Effector memory CD8-positive, alpha-beta T cell (primary cell): ENCODE measurements around the gene FLCN.
A peak's percentile ranks its signal among the peaks of the same experiment; 100 is the strongest.

Experiments
- ATAC-seq: fragments of 150-1000 bp; cut with Tn5 transposase; replicated peaks from 2 replicates; pipeline ENCODE4 v1.10.0; 2021; ENCODE audit warnings: mild to moderate bottlenecking, moderate library complexity
- DNase-seq, 3 experiments: peaks; one replicate each; pipeline ENCODE4 v3.0.0; 2021
- H3K27ac Mint-ChIP-seq, 2 donors: one replicate each; pipeline ENCODE4 v1.8.0; 2022; ENCODE audit warnings: mild to moderate bottlenecking in 2 of 2, mixed read lengths in 2 of 2, moderate library complexity in 2 of 2
- H3K27me3 Mint-ChIP-seq, 2 donors: one replicate each; pipeline ENCODE4 v1.8.0; 2022; ENCODE audit warnings: mixed read lengths in 2 of 2
- H3K36me3 Mint-ChIP-seq: one replicate; pipeline ENCODE4 v1.8.0; 2022; ENCODE audit warnings: mild to moderate bottlenecking, moderate library complexity, mixed read lengths; ENCODE audit not compliant: insufficient read depth
- H3K4me1 Mint-ChIP-seq, 2 donors: one replicate each; pipeline ENCODE4 v1.8.0; 2022; ENCODE audit warnings: low read depth in 2 of 2, mixed read lengths in 2 of 2
- H3K4me3 Mint-ChIP-seq, 2 donors: one replicate each; pipeline ENCODE4 v1.8.0; 2022; ENCODE audit warnings: mild to moderate bottlenecking in 2 of 2, mixed read lengths in 2 of 2, moderate library complexity in 2 of 2
- H3K9me3 Mint-ChIP-seq, 2 donors: one replicate each; pipeline ENCODE4 v1.8.0; 2022; ENCODE audit warnings: mixed read lengths in 2 of 2

Gene FLCN

DNA sequence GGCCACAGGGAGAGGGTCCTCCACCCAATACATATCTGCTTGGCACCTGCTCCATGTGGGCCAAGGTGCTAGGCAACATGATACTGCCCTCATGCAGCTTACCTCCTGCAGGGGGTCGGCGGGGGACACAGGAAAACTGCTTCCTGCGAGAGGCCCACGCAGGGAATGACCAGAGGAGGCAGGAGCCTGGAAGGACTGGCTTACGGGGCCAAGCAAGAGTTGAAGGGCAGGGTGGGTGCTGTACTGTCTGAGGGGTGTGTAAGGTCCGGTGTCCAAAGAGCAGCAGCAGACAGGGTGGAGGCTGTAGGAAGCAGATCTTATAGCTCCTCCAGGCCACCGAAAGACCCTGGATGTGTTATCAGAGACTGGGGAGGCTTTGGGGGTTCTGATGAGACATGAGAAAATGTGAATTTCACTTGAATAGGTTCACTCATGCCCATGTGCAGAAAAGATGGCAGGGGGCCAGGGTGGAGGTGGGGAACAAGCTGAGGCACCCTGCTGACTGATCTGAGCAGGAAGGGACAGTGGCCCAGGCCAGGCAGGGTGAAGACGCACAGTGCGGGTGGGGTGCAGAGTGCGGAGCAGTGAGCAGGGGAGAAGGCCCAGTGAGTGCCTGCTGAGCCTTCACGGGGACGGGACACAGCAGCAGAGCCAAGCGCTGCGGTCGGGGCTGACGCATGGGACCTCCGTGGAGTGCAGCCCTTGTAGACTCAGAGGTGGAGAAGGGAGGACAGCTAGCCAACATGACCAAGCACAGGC, 8.3 kb downstream of the FLCN start:
- Mint-ChIP-seq H3K27ac (peak overlapping the region in 1 of 2 donors; percentile 71), H3K4me1 (peaks cover 3 to 15% of the 10 kb centered on the region in 2 donors), H3K36me3 (peaks cover 57% of the 10 kb centered on the region), H3K27me3 (no peaks in the 10 kb centered on the region), H3K4me3 (no peak overlapping the region), H3K9me3 (no peaks in the 10 kb centered on the region)
- no peak for DNase-seq
- no peak for ATAC-seq

DNA sequence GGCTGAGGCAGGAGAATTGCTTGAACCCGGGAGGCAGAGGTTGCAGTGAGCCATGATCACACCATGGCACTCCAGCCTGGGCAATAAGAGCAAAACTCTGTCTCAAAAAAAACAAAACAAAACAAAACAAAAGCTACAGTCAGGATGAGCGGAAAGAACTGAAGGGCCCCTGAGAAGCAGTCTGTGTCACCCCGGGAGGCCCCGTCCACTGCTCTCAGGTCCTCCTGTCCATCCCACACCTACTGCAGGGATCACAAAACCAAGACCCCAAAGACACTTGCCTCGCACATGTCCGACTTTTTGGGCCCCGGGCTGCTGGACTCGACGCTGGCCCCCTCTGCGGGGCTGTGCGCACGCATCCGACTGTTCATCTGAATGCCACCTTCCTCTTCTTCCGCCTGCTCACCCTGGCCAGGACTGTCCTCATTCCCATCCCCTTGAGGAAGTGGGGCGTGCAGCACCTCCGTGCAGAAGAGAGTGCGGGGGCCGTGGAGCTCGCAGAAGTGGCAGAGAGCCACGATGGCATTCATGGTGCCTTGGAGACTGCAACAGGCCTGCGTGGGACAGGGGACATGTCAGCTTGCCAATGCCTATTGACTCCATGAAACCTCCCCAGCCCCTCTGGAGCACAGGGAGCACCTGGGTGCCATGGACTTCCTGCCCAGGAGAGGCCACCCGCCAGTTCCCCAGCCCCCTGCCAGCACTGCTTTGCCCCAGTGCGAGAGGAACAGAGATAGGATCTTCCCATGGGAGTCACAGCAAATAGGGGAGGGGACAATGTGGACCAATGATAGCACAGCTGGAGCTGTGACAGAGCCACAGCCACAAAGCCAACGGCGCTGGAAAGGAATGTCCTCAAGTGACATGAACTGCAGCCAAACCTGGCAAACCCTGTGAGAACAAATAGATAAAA, 9.1 kb downstream of the FLCN start:
- DNase-seq (no peak), ATAC-seq (no peak)
- Mint-ChIP-seq H3K36me3 (peaks cover 64% of the 10 kb centered on the region), H3K4me1 (peaks cover 3 to 15% of the 10 kb centered on the region in 2 donors), H3K4me3 (no peak overlapping the region), H3K9me3 (no peaks in the 10 kb centered on the region), H3K27me3 (no peaks in the 10 kb centered on the region), H3K27ac (no peak overlapping the region)

DNA sequence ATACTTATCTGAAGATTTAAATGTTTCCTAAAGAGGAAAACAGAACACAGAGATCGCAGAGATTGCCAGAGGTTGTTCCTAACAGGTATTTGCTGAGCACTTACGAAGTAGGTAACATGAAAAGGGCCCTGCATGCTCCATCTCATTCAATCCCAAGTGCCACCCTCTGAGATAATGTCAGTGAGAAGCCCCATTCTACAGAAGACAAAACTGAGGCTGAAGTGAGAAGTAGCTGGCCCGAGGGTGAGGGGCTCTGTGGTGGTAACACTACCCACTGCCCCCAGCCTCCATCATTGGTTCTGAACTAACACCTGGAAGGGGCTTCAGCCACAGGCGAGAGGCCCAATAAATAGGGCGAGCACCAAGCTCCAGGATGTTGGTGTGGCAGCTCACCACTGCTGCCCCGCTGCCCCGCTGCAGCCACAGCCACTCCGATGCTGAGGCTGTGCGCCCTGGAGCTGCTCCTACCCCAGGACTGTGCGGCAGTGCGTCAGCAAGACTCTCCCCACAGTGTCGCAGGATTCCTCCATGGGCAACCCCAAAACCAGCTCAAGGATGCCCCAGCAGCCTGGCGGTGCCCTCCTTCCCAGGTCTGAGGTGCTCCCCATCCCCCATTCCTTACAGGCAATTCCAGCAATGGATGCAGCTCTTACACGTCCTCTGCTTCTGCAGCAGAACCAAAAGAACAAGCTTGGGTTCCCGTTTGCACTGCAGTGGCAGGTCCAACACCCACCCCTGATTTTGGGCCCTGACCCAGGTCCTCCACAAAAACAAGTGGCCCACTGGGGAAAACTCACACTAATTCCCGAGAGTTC, 10.3 kb downstream of the FLCN start:
- DNase-seq, result no peak
- peaks cover 65% of the 10 kb centered on the region for H3K36me3 Mint-ChIP-seq
- no peak overlapping the region for H3K27ac Mint-ChIP-seq
- no peaks in the 10 kb centered on the region for H3K27me3 Mint-ChIP-seq
- no peak for ATAC-seq
- peaks cover 3 to 5% of the 10 kb centered on the region in 2 donors for H3K4me1 Mint-ChIP-seq
- H3K9me3 Mint-ChIP-seq, result no peaks in the 10 kb centered on the region
- H3K4me3 Mint-ChIP-seq, result no peak overlapping the region

DNA sequence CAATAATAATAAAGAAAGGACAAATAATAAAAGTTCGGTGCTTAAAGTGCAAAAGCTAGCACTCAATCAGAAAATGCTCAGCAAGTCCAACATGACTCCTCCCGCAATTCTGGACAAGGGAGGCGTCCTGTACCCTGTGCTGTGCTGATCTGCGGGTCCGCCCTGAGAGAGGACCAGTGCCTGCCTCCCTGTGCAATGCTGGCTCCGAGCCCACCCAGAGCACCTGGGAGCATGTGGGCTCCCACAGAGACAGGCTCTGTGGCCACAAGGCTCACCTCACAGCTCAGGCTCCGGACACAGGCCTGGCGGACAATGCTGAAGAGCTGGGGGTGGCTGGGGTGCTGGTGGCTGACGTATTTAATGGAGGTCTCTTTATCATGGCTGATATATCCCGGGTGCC, 11.1 kb downstream of the FLCN start:
- ATAC-seq, result no peak
- no peak for DNase-seq
- H3K27ac Mint-ChIP-seq, result no peak overlapping the region
- H3K36me3 Mint-ChIP-seq, result peaks cover 69% of the 10 kb centered on the region
- no peaks in the 10 kb centered on the region for H3K9me3 Mint-ChIP-seq
- no peaks in the 10 kb centered on the region for H3K27me3 Mint-ChIP-seq
- peaks cover 3 to 4% of the 10 kb centered on the region in 2 donors for H3K4me1 Mint-ChIP-seq
- no peak overlapping the region for H3K4me3 Mint-ChIP-seq

DNA sequence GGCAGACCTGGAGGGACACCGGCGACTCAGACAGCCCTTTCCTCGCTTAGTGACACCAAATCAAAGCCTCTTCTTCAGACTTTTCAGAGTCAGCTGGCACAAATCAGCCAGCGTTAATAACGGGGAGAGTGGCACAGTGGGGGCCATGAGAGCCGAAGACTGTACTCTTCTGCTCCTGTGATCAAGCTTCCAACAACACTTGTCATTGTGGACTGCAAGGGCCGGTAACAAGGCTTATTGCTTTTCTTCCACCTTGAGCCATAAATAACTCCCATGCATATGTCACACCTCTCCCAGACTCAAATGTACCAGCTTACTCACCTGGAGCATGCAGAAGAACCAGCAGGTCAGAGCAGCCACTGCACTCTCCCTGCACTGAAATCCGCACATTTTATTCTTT, 12.8 kb downstream of the FLCN start:
- Mint-ChIP-seq H3K36me3 (peaks cover 68% of the 10 kb centered on the region), H3K27me3 (no peaks in the 10 kb centered on the region), H3K27ac (no peak overlapping the region), H3K4me1 (peaks cover 3 to 4% of the 10 kb centered on the region in 2 donors), H3K4me3 (no peak overlapping the region), H3K9me3 (no peaks in the 10 kb centered on the region)
- ATAC-seq (no peak), DNase-seq (no peak)

DNA sequence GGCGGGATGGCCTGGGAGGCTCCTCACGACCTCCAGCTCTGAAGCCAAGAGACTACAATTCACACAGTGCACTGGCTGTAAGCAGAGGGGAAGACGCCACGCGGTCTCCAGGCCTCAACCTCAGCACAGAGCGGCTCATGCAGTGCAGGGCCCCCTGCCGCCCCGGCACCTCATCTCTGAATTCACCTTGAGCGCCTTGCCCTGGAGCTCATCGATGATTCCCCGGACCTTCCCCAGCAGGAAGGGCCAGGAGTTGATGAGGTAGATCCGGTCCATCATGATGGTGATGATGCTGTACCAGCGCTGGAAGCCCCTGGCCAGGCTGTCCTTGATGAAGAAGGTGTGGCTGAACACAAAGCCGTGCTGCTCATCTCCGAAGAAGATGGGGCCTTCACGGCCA, 13.2 kb downstream of the FLCN start:
- DNase-seq, result no peak
- Mint-ChIP-seq H3K4me3 (no peak overlapping the region), H3K9me3 (no peaks in the 10 kb centered on the region), H3K27me3 (no peaks in the 10 kb centered on the region), H3K27ac (peak overlapping the region in 1 of 2 donors; percentile 20), H3K4me1 (peaks cover 2% of the 10 kb centered on the region in 2 donors), H3K36me3 (peaks cover 67% of the 10 kb centered on the region)
- no peak for ATAC-seq

DNA sequence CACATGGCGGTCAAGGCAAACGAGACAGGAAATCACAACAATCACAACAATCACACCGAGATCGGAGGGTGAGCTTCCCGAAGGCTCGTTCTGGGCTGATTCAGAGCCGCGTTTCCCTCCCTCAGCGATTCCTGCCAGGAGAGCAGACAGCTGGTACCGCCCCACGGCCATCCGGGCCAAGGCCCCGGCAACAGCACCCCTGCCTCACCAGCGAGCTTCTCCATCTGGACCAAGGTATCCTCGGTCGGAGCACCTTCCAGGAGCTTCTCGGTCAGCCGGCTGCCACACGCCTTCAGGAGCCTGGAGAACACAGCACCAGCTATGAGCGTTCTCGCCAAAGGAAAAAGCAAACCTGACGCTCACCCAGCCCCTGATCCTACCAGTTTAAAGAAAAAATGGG, 15.6 kb downstream of the FLCN start:
- ATAC-seq (no peak), DNase-seq (no peak)
- Mint-ChIP-seq H3K27me3 (no peaks in the 10 kb centered on the region), H3K27ac (no peak overlapping the region), H3K4me1 (no peaks in the 10 kb centered on the region), H3K36me3 (peaks cover 72% of the 10 kb centered on the region), H3K9me3 (no peaks in the 10 kb centered on the region), H3K4me3 (no peak overlapping the region)

DNA sequence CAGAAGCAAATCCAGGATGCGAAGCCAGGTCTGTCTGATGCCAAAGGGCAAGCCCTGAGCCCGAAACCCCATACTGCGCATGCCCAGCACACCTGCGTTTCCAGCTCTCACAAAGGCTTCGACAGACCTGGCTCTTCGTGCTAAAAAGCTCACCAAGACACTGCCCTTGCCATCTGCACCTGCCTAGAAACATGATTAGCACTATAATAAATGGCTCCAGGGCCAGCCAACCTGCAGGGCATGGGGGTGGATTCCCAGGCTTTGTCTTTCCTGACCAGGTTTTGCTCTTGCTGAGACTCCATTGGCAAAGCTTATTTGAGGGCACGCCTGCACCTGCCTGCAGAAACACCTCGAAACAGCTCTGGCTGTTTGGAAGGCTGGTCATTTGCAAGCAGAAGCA, 16.4 kb downstream of the FLCN start:
- ATAC-seq (no peak), DNase-seq (no peak)
- no peak overlapping the region for H3K4me3 Mint-ChIP-seq
- H3K27me3 Mint-ChIP-seq, result no peaks in the 10 kb centered on the region
- peak overlapping the region in 1 of 2 donors; percentile 41 for H3K27ac Mint-ChIP-seq
- H3K4me1 Mint-ChIP-seq, result no peaks in the 10 kb centered on the region
- peaks cover 72% of the 10 kb centered on the region for H3K36me3 Mint-ChIP-seq
- H3K9me3 Mint-ChIP-seq, result no peaks in the 10 kb centered on the region

DNA sequence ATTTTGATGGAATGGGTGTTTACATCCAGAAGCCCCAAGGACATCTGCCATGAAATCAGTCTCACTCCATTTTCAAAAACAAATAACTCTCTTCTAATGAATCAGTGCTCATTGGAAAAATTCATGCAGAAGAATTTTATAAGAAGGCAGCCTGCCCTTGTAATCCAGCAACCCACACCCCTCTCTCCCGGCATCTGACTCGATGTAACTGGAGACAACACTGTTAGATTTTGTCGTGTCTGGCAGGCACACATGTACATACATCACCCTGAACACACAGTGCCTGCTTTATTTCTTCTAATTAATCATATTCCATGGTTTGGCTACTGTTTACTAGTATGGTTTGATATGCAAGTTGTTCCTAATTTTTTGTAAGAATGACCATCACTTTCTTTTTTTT, 19.0 kb downstream of the FLCN start:
- H3K4me3 Mint-ChIP-seq, result no peak overlapping the region
- no peak overlapping the region for H3K27ac Mint-ChIP-seq
- DNase-seq, result no peak
- H3K4me1 Mint-ChIP-seq, result no peaks in the 10 kb centered on the region
- no peaks in the 10 kb centered on the region for H3K9me3 Mint-ChIP-seq
- H3K36me3 Mint-ChIP-seq, result peaks cover 65% of the 10 kb centered on the region
- no peak for ATAC-seq
- no peaks in the 10 kb centered on the region for H3K27me3 Mint-ChIP-seq

DNA sequence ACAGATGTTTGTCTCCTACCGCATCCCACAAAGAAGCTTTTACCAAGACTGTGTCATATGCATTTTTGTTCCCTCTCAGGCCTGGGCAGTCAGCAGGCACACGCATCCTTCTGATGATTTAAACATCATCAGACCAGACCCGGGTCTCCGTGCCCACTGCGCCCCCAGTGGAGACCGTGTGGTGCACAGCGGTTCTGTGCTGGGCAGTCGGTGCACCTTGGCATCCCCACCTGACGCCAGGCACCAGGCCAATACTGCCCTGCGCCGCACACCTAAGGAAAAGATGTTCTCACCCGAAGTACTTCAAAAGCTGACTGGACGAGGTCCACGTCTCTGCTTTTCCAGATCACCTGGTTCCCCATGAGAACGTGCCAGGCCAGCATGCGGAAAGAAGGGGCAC, 20.2 kb downstream of the FLCN start:
- no peaks in the 10 kb centered on the region for H3K9me3 Mint-ChIP-seq
- H3K27me3 Mint-ChIP-seq, result no peaks in the 10 kb centered on the region
- H3K4me3 Mint-ChIP-seq, result no peak overlapping the region
- H3K27ac Mint-ChIP-seq, result no peak overlapping the region
- no peaks in the 10 kb centered on the region for H3K4me1 Mint-ChIP-seq
- no peak for DNase-seq
- peaks cover 62% of the 10 kb centered on the region for H3K36me3 Mint-ChIP-seq
- ATAC-seq, result no peak

DNA sequence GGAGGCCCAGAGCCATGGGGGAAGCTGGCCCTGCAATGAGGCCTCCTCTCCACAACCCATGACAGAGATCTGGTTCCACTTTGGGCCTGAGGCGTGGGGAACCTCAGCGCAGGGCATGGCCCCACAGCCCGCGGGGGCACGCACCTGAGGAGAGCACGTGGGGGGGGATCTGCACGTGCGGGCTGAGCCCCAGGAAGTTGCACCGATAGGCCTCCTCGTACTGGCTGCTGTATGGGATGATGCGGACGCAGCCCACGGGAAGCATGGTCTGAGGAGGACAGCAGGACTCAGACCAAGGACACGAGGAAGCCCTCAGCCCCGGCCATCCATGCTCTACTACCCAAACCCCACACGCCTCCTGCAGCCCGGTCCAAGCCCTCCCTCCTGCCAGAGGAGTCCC, 20.7 kb downstream of the FLCN start:
- Mint-ChIP-seq H3K4me3 (no peak overlapping the region), H3K9me3 (no peaks in the 10 kb centered on the region), H3K4me1 (no peaks in the 10 kb centered on the region), H3K36me3 (peaks cover 56% of the 10 kb centered on the region), H3K27me3 (no peaks in the 10 kb centered on the region), H3K27ac (peak overlapping the region in 1 of 2 donors; percentile 36)
- DNase-seq (no peak), ATAC-seq (no peak)

DNA sequence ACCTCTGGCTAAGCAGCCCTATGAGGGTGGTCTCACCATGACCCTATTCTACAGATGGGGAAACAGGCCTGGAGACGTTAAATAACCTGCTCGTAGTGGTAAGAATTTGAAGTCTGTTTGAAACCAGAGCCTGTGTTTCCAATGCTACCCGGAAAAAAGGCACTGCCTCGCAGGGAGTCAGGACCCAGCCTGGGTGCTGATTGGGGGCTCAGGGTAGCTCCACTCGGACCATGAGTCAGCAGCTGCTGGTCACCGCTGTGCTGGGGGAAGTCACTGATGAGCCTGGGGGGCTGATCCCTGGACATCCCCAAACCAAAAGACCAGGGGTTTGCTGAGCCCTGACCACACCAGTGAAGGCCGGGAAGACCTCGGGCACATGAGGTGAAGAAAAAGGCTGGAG, 21.4 kb downstream of the FLCN start:
- no peak for DNase-seq
- no peaks in the 10 kb centered on the region for H3K27me3 Mint-ChIP-seq
- no peak for ATAC-seq
- peak overlapping the region in 1 of 2 donors; percentile 36 for H3K27ac Mint-ChIP-seq
- no peak overlapping the region for H3K4me3 Mint-ChIP-seq
- no peaks in the 10 kb centered on the region for H3K4me1 Mint-ChIP-seq
- H3K9me3 Mint-ChIP-seq, result no peaks in the 10 kb centered on the region
- peaks cover 51% of the 10 kb centered on the region for H3K36me3 Mint-ChIP-seq

DNA sequence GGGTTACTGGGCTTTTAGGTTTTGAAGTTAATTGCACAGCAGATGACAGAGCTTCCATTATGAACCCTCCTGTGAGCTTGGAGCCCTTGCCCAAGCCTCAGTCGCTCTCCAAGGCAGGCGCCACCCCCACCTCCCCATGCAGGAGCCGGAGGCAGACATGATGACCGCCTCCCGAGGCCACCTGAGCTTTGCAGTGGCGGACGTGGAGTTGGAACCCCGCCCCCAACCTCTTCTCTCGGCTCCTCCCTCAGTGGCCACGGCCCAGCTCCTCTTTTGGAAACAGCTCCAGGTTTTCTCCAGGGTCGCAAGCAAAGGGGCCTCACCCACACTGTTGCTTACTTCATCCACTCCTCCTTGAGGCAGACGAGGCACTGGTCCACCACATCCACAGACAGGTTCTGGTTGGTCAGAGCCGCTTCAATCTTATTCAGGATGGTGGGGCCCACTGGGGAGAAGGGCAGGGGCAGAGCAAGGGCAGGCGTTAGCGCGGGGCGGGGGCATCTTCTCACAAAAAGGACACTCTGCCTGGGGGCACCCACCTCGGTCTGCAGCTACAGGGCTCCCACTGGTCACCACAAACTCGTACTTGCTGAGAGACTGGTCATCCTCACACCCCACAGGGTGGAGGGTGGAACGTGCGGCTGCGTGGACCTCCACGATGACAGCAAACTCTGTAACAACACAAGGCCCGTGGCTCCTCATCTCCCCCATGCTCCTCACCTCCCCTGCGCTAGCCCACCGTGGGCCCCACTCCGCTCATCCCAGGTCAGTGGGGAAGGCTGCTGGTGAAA, 22.1 kb downstream of the FLCN start:
- H3K27ac Mint-ChIP-seq, result no peak overlapping the region
- H3K9me3 Mint-ChIP-seq, result no peaks in the 10 kb centered on the region
- DNase-seq (no peak), ATAC-seq (no peak)
- peaks cover 46% of the 10 kb centered on the region for H3K36me3 Mint-ChIP-seq
- H3K4me3 Mint-ChIP-seq, result no peak overlapping the region
- H3K4me1 Mint-ChIP-seq, result no peaks in the 10 kb centered on the region
- no peaks in the 10 kb centered on the region for H3K27me3 Mint-ChIP-seq
